Left lung (tissue), 10 donors: ENCODE results near the gene COPRS. TPM values are rescaled to one million over a fixed set of nuclear protein-coding genes. Genes with fewer than 3 reads are reported as not detected.

ENCODE experiments used
- ATAC-seq: fragments of 200-7000 bp; cut with Tn5 transposase; one replicate; pipeline ENCODE4 v1.9.1; 2020; ENCODE audit warnings: moderate library complexity
- DNase-seq, 4 donors: peaks; one replicate each; pipeline ENCODE4 v3.0.0-alpha.2; 2013 to 2020
- H3K27ac ChIP-seq, 2 donors: fragments of 200-600 bp; sonication (generic) in 1 of 2; one replicate each; pipeline versions ENCODE4 v1.5.0 to v1.8.0; 2020 to 2021
- H3K27me3 ChIP-seq, 2 donors: fragments of 200-600 bp; sonication (generic) in 1 of 2; one replicate each; pipeline versions ENCODE4 v1.5.0 to v1.8.0; 2020 to 2021
- H3K36me3 ChIP-seq, 2 donors: fragments of 200-600 bp; sonication (generic) in 1 of 2; one replicate each; pipeline versions ENCODE4 v1.5.0 to v1.8.0; 2020 to 2021
- H3K4me1 ChIP-seq, 2 donors: fragments of 200-600 bp; one replicate each; pipeline ENCODE4 v1.8.0; 2021
- H3K4me3 ChIP-seq, 2 donors: fragments of 200-600 bp; sonication (generic) in 1 of 2; one replicate each; pipeline versions ENCODE4 v1.5.0 to v1.8.0; 2020 to 2021; ENCODE audit warnings: mild to moderate bottlenecking in 1 of 2
- H3K9me3 ChIP-seq, 2 donors: fragments of 200-600 bp; sonication (generic) in 1 of 2; one replicate each; pipeline versions ENCODE4 v1.5.0 to v1.8.0; 2020 to 2021
- CTCF ChIP-seq, 2 donors: fragments of 200-600 bp; sonication (generic) in 1 of 2; IDR thresholded peaks; one replicate each; pipeline versions ENCODE4 v1.5.0 to v1.8.0; 2021; ENCODE audit warnings: antibody characterized with exemption in 2 of 2
- intact Hi-C, 2 donors: fragments of 100-400 bp; cut with DNase I; formaldehyde crosslinking; loops; one replicate each; pipeline versions ENCODE4 v1.11.2 to v1.14.2; 2022
- polyA plus RNA-seq, 6 donors: library from polyadenylated mRNA; unstranded; fragments of 120-200 nt; gene quantifications; one replicate each; pipeline ENCODE4 v1.2.1, GENCODE V29; 2013; ENCODE audit not compliant: insufficient read length in 6 of 6
- total RNA-seq, 2 donors: library from RNA; stranded (reverse); fragmentation: NEBNext Ultra II Directional; extraction: Animal tissue kit (Norgen Biotek cat#: 25700); gene quantifications; one replicate each; pipeline ENCODE4 v1.2.1, GENCODE V29; 2021
- donor health status: DM: no; HTN: yes; CAD: no.
- donor health status: DM: no; HTN: no; CAD: no.

COPRS gene
- total and polyA plus RNA-seq, 8 donors: 32.8 to 44.0 (median 35.4) TPM

- Histone ChIP-seq H3K9me3 (no peaks in the 10 kb centered on the region), H3K4me1 (no peaks in the 10 kb centered on the region), H3K36me3 (peaks cover 5 to 100% of the 10 kb centered on the region in 2 donors), H3K4me3 (no peak overlapping the region), H3K27me3 (no peaks in the 10 kb centered on the region), H3K27ac (no peak overlapping the region)
- TF ChIP-seq CTCF (IDR thresholded peaks at IDR 0.05): no peak
- ATAC-seq (no peak), DNase-seq (no peak)
- intact Hi-C loops: no loop called here
Observed at GRCh38 chr17:31880311-31880710, 21.3 kb upstream of the COPRS start.

- intact Hi-C loops: no loop called here
- TF ChIP-seq CTCF (IDR thresholded peaks at IDR 0.05): no peak
Observed at GRCh38 chr17:31878703-31879073, 19.6 kb upstream of the COPRS start.

GRCh38 chr17:31877911-31878702 lies 19.1 kb upstream of the COPRS start:
- Histone ChIP-seq H3K27me3 (no peaks in the 10 kb centered on the region), H3K4me1 (no peaks in the 10 kb centered on the region), H3K4me3 (no peak overlapping the region), H3K27ac (no peak overlapping the region), H3K36me3 (peaks cover 5 to 100% of the 10 kb centered on the region in 2 donors), H3K9me3 (no peaks in the 10 kb centered on the region)
- intact Hi-C loops: no loop called here
- no peak for TF ChIP-seq CTCF (IDR thresholded peaks at IDR 0.05)
- ATAC-seq (no peak), DNase-seq (no peak)

More at GRCh38 chr17:31878703-31879073, 19.6 kb upstream of the COPRS start:
- Histone ChIP-seq H3K36me3 (peaks cover 5 to 100% of the 10 kb centered on the region in 2 donors), H3K27ac (no peak overlapping the region), H3K27me3 (no peaks in the 10 kb centered on the region), H3K9me3 (no peaks in the 10 kb centered on the region), H3K4me1 (no peaks in the 10 kb centered on the region), H3K4me3 (no peak overlapping the region)
- no peak for DNase-seq
- ATAC-seq: no peak

GRCh38 chr17:31877341-31877740 lies 18.3 kb upstream of the COPRS start:
- Histone ChIP-seq H3K27me3 (no peaks in the 10 kb centered on the region), H3K27ac (no peak overlapping the region), H3K36me3 (peaks cover 5 to 100% of the 10 kb centered on the region in 2 donors), H3K4me1 (no peaks in the 10 kb centered on the region), H3K9me3 (no peaks in the 10 kb centered on the region), H3K4me3 (no peak overlapping the region)
- no peak for ATAC-seq
- no peak for DNase-seq
- TF ChIP-seq CTCF (IDR thresholded peaks at IDR 0.05): no peak
- intact Hi-C loops: no loop called here

- intact Hi-C loops: no loop called here
- peaks cover 5 to 100% of the 10 kb centered on the region in 2 donors for H3K36me3 ChIP-seq
Observed at GRCh38 chr17:31875081-31875480, 16.0 kb upstream of the COPRS start.

More at GRCh38 chr17:31875081-31875480, 16.0 kb upstream of the COPRS start:
- Histone ChIP-seq H3K9me3 (no peaks in the 10 kb centered on the region), H3K4me1 (no peaks in the 10 kb centered on the region), H3K4me3 (no peak overlapping the region), H3K27me3 (no peaks in the 10 kb centered on the region), H3K27ac (no peak overlapping the region)
- DNase-seq: no peak
- TF ChIP-seq CTCF (IDR thresholded peaks at IDR 0.05): no peak
- no peak for ATAC-seq
